GM23338 (cell line): ENCODE measurements around the gene HSH2D. TPM values are rescaled to one million over a fixed set of nuclear protein-coding genes. Genes with fewer than 3 reads are reported as not detected.

Source experiments
- CREB1 ChIP-seq: fragments of 250-450 bp; sonication (Bioruptor Pico); IDR thresholded peaks from 2 replicates; pipeline ENCODE4 v1.5.0; 2020; ENCODE audit warnings: low read depth, mild to moderate bottlenecking, moderate library complexity
- JUNB ChIP-seq: IDR thresholded peaks from one replicate; pipeline ENCODE4 v1.6.1; 2016; ENCODE audit warnings: antibody characterized with exemption; ENCODE audit not compliant: unreplicated experiment
- POLR2AphosphoS5 ChIP-seq: IDR thresholded peaks from 2 replicates; pipeline ENCODE4 v1.6.1; 2016; ENCODE audit warnings: antibody characterized with exemption, low read depth
- STAT1 ChIP-seq: IDR thresholded peaks from one replicate; pipeline ENCODE4 v1.6.1; 2016; ENCODE audit warnings: antibody characterized with exemption; ENCODE audit not compliant: unreplicated experiment
- ZNF114 ChIP-seq: fragments of 250-450 bp; sonication (Bioruptor Pico); IDR thresholded peaks from 2 replicates; pipeline ENCODE4 v1.5.0; 2020; ENCODE audit warnings: mild to moderate bottlenecking, moderate library complexity
- ZNF462 ChIP-seq: fragments of 250-450 bp; sonication (Bioruptor Pico); IDR thresholded peaks from 2 replicates; pipeline ENCODE4 v1.5.0; 2020; ENCODE audit warnings: mild to moderate bottlenecking, moderate library complexity
- polyA plus RNA-seq: library from polyadenylated mRNA; unstranded; fragments of >200 nt; fragmentation: Nextera tagmentation; extraction: Ambion mirVana; gene quantifications from 2 replicates; pipeline ENCODE4 v1.2.1, GENCODE V29; 2016
- total RNA-seq: library from RNA; depleted of rRNA; stranded (reverse); fragments of >200 nt; shearing (Covaris generic); gene quantifications from 2 replicates; pipeline ENCODE4 v1.2.3, GENCODE V29; 2014
- TF ChIP-seq, protein P1 (sequence below): IDR thresholded peaks from 2 replicates; pipeline ENCODE4 v1.6.1; 2016; ENCODE audit warnings: antibody characterized with exemption
- TF ChIP-seq, protein P2 (sequence below), 2 experiments: fragments of 200-600 bp in 1 of 2; sonication (generic) in 1 of 2; conservative IDR thresholded peaks; 2 replicates each; pipeline versions ENCODE4 v1.5.1 to v1.6.1; 2016 to 2017; ENCODE audit warnings: antibody characterized with exemption in 2 of 2, low read depth in 2 of 2, mild to moderate bottlenecking in 2 of 2, moderate library complexity in 1 of 2

HSH2D gene
- total and polyA plus RNA-seq, 2 experiments from 2014 or later: 0.81 to 1.4 TPM

DNA sequence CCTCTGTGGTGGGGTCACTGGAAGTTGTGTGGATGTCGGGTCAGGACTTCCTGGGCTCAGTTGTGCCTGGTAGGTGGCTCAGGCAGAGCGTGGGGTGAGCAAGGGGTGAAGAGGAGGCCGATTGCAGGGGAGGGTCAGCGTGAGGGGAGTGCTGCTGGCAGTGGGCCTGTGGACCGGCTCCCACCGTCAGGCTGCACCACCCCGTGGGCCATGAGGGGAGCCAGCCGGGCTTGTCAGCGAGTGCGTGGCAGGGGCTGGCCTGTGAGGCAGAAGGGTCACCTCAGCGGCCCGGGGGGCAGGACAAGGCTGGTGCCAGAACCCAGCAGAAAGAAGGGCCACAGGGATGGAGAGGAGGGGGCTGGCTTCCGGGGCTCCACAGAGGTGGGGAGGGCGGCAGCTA, 18.5 kb upstream of the HSH2D start (continued):
- TF ChIP-seq ZNF462 (CRISPR knock-in tag) (no peak), STAT1 (no peak), POLR2AphosphoS5 (no peak), JUNB (no peak), ZNF114 (CRISPR knock-in tag) (no peak), CREB1 (CRISPR knock-in tag) (no peak)
- TF ChIP-seq, protein P1, sequence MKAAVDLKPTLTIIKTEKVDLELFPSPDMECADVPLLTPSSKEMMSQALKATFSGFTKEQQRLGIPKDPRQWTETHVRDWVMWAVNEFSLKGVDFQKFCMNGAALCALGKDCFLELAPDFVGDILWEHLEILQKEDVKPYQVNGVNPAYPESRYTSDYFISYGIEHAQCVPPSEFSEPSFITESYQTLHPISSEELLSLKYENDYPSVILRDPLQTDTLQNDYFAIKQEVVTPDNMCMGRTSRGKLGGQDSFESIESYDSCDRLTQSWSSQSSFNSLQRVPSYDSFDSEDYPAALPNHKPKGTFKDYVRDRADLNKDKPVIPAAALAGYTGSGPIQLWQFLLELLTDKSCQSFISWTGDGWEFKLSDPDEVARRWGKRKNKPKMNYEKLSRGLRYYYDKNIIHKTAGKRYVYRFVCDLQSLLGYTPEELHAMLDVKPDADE: no peak
- TF ChIP-seq, protein P2, sequence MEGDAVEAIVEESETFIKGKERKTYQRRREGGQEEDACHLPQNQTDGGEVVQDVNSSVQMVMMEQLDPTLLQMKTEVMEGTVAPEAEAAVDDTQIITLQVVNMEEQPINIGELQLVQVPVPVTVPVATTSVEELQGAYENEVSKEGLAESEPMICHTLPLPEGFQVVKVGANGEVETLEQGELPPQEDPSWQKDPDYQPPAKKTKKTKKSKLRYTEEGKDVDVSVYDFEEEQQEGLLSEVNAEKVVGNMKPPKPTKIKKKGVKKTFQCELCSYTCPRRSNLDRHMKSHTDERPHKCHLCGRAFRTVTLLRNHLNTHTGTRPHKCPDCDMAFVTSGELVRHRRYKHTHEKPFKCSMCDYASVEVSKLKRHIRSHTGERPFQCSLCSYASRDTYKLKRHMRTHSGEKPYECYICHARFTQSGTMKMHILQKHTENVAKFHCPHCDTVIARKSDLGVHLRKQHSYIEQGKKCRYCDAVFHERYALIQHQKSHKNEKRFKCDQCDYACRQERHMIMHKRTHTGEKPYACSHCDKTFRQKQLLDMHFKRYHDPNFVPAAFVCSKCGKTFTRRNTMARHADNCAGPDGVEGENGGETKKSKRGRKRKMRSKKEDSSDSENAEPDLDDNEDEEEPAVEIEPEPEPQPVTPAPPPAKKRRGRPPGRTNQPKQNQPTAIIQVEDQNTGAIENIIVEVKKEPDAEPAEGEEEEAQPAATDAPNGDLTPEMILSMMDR (conservative IDR thresholded peaks at IDR 0.05; ENCODE audit: low read depth in 2 of 2): no peak
